ENCODE results near the gene NLGN3. TPM values are rescaled to one million over a fixed set of nuclear protein-coding genes. Genes with fewer than 3 reads are reported as not detected.

The NLGN3 gene
- total and polyA plus RNA-seq, 2 of the 8 experiments (the other 6 are each of a cell fraction or from before 2014, with no cell fraction given), result 12.0 to 14.8 TPM

DNA sequence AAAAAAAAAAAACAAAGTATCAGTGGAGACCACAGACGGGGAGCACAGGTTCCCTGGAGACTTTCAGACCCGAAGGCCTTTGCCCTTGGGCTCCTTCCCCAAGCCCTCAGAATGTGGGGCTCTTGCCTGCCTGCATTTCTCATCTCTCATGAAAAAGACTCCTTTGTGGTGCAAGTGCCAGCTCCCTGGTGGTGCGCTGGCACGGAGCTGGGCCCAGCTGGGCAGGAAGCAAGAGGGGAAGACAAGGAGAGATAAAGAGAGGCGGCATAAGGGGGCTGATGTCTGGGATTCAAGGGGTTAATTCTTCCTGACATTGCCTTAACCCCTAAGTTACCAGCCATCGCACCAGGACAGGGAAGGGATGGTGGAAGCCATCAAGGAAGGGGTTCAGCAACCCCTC is 21.8 kb downstream of the NLGN3 start:
- Histone ChIP-seq H4K8ac (ENCODE audit: extremely low read depth, insufficient read depth, low read length) (no peak overlapping the region), H3K9ac (replicated peaks in 1 of 4; ENCODE audit: extremely low read depth in 1 of 4, low read depth in 3 of 4, low read length in 3 of 4) (no peak overlapping the region), H3K56ac (replicated peaks; ENCODE audit: insufficient read length, low read depth, low read length) (no peak overlapping the region), H2BK20ac (ENCODE audit: low read length) (no peak overlapping the region), H3K36me3 (ENCODE audit: control insufficient read depth in 2 of 4, insufficient read depth in 4 of 4, low read length in 3 of 4) (peaks cover 0 to 3% (median 0%) of the 10 kb centered on the region in 4 experiments; a peak in 2 of 8 replicates), H4K91ac (replicated peaks; ENCODE audit: insufficient read length, low read length) (no peak overlapping the region), H3K4ac (replicated peaks; ENCODE audit: insufficient read length, low read depth, low read length) (no peak overlapping the region), H2AK5ac (ENCODE audit: low read depth, low read length) (no peak overlapping the region), H3K4me2 (ENCODE audit: insufficient read depth in 1 of 2, low read depth in 2 of 2, low read length in 2 of 2) (no peak overlapping the region), H3K79me2 (ENCODE audit: control insufficient read depth in 1 of 2, insufficient read depth in 2 of 2, low read length in 2 of 2) (no peaks in the 10 kb centered on the region), H3K79me1 (ENCODE audit: low read depth, low read length) (no peaks in the 10 kb centered on the region), H4K5ac (ENCODE audit: insufficient read length, low read depth, low read length) (no peak overlapping the region), H3K18ac (ENCODE audit: extremely low read depth, low read length) (no peak overlapping the region), H3K23ac (ENCODE audit: insufficient read length) (no peak overlapping the region), H3K4me3 (ENCODE audit: extremely low read depth in 1 of 4, insufficient read depth in 2 of 4, low read depth in 3 of 4, low read length in 4 of 4) (no peak overlapping the region), H3K27me3 (replicated peaks in 1 of 4; ENCODE audit: control insufficient read depth in 3 of 4, extremely low read depth in 1 of 4, insufficient read depth in 3 of 4, low read length in 3 of 4) (no peaks in the 10 kb centered on the region), H2AFZ (ENCODE audit: low read length) (no peak overlapping the region), H3K14ac (ENCODE audit: insufficient read length) (no peak overlapping the region), H3K4me1 (replicated peaks in 1 of 4; ENCODE audit: control insufficient read depth in 3 of 4, insufficient read depth in 4 of 4, low read length in 3 of 4) (peaks cover 0 to 4% (median 2%) of the 10 kb centered on the region in 4 experiments; a peak in 4 of 7 replicates), H3K9me3 (ENCODE audit: insufficient read depth in 2 of 2, low read depth in 1 of 2, low read length in 1 of 2) (no peaks in the 10 kb centered on the region), H3K27ac (ENCODE audit: low read depth, low read length) (no peak overlapping the region), H2BK12ac (ENCODE audit: low read depth, low read length) (no peak overlapping the region), H2BK120ac (replicated peaks; ENCODE audit: low read depth, low read length) (no peak overlapping the region), H4K20me1 (replicated peaks in 1 of 2; ENCODE audit: control insufficient read depth in 1 of 2, insufficient read depth in 2 of 2, low read length in 2 of 2) (no peaks in the 10 kb centered on the region), H3K23me2 (ENCODE audit: low read depth, low read length) (no peaks in the 10 kb centered on the region), H2BK15ac (ENCODE audit: low read length) (no peak overlapping the region), H2BK5ac (ENCODE audit: low read depth, low read length) (no peak overlapping the region)
- DNase-seq (ENCODE audit: low read depth in 1 of 2, low spot score in 2 of 2) (no peak), FAIRE-seq (no peak)
- POLR2A ChIA-PET (ENCODE audit: partially characterized antibody), result no interaction called here
- 88% methylated on average over 5 of the region's 6 CpGs; no CpG with 5 or more reads in 1 of the 2 experiments for WGBS, 2 experiments (ENCODE audit: extremely low coverage in 1 of 2, insufficient coverage in 1 of 2, insufficient read length in 1 of 2, insufficient replicate concordance in 2 of 2, low coverage in 1 of 2, low lambda C conversion rate in 2 of 2, missing lambda C conversion rate in 1 of 2)
- CTCF ChIA-PET (ENCODE audit: partially characterized antibody), result interaction anchor here (1.2 kb wide), 1 partner anchor 13 kb away, joined by 3 read pairs; no protein-coding TSS in a partner anchor
- TF ChIP-seq KDM4A (IDR thresholded peaks at IDR 0.05; ENCODE audit: low read depth, low read length, severe bottlenecking) (no peak), GTF2F1 (IDR thresholded peaks at IDR 0.05; ENCODE audit: borderline replicate concordance, low read depth, low read length) (no peak), CREB1 (IDR thresholded peaks at IDR 0.05) (no peak), TAF1 (IDR thresholded peaks at IDR 0.05; ENCODE audit: low read depth, low read length) (no peak), POLR2A (IDR thresholded peaks at IDR 0.05; ENCODE audit: control extremely low read depth in 1 of 2, low read depth in 2 of 2, low read length in 2 of 2) (no peak), SIN3A (conservative IDR thresholded peaks at IDR 0.05 in 1 of 2, IDR thresholded peaks at IDR 0.05 in 1 of 2; ENCODE audit: low read depth in 1 of 2, low read length in 2 of 2) (no peak), EP300 (IDR thresholded peaks at IDR 0.05; ENCODE audit: borderline replicate concordance in 1 of 2, low read depth in 2 of 2, low read length in 2 of 2) (no peak), TAF7 (optimal IDR thresholded peaks at IDR 0.05; ENCODE audit: borderline replicate concordance, low read depth, low read length) (no peak), CTBP2 (IDR thresholded peaks at IDR 0.05; ENCODE audit: borderline replicate concordance, insufficient read depth, insufficient read length, low read length) (no peak), CEBPB (IDR thresholded peaks at IDR 0.05; ENCODE audit: low read depth, low read length) (no peak), HDAC2 (IDR thresholded peaks at IDR 0.05; ENCODE audit: borderline replicate concordance in 1 of 2, low read depth in 2 of 2, low read length in 2 of 2) (no peak), RNF2 (IDR thresholded peaks at IDR 0.05; ENCODE audit: borderline replicate concordance, low read depth, low read length, missing control alignments, poor library complexity, severe bottlenecking) (no peak)
